SK-N-SH (cell line): ENCODE measurements around the gene CLC. TPM values are rescaled to one million over a fixed set of nuclear protein-coding genes. Genes with fewer than 3 reads are reported as not detected.
A peak's percentile ranks its signal among the peaks of the same experiment; 100 is the strongest.

ENCODE experiments used
- CTCF ChIA-PET: fragments of 300-600, 350-600 bp; formaldehyde crosslinking; extraction: SDS; loops from one replicate; lab custom pipeline; 2021; lab: Yijun Ruan, JAX
- POLR2A ChIA-PET: fragments of 350-600 bp; sonication (Branson Sonifier 250); formaldehyde crosslinking; extraction: SDS; loops from one replicate; lab custom pipeline; 2020; ENCODE audit warnings: antibody characterized with exemption, inconsistent platforms; lab: Yijun Ruan, JAX
- DNase-seq: peaks from one replicate; pipeline ENCODE4 v3.0.0; 2012
- H2AFZ ChIP-seq: fragments of 200-600 bp; sonication (generic); 2 replicates; pipeline ENCODE4 v1.8.1; 2016; ENCODE audit warnings: antibody characterized with exemption, mild to moderate bottlenecking, low read depth
- H3F3A ChIP-seq: fragments of 200-600 bp; sonication (generic); replicated peaks from 2 replicates; pipeline ENCODE3; 2016; ENCODE audit warnings: antibody characterized with exemption, mild to moderate bottlenecking; ENCODE audit not compliant: insufficient read depth
- H3K27ac ChIP-seq, 2 experiments: fragments of 200-500 bp in 1 of 2; fragments of 200-600 bp in 1 of 2; sonication (Bioruptor generic) in 1 of 2; sonication (generic), shearing (Covaris generic) in 1 of 2; 2 replicates each; pipeline versions ENCODE4 v1.5.1 to v1.6.1; 2014 to 2016; ENCODE audit warnings: low read depth in 2 of 2, inconsistent platforms in 1 of 2, low read length in 1 of 2, mild to moderate bottlenecking in 1 of 2, mixed read lengths in 1 of 2
- H3K27me3 ChIP-seq: fragments of 200-600 bp; sonication (generic), shearing (Covaris generic); 2 replicates; pipeline ENCODE4 v1.6.1; 2016; ENCODE audit warnings: mixed run types; ENCODE audit not compliant: insufficient read depth
- H3K36me3 ChIP-seq, 2 experiments: fragments of 200-500 bp in 1 of 2; fragments of 200-600 bp in 1 of 2; sonication (Bioruptor generic) in 1 of 2; sonication (generic) in 1 of 2; replicated peaks in 1 of 2; 2 replicates each; pipeline versions ENCODE3 to v1.5.1; 2014 to 2016; ENCODE audit warnings: low read length in 1 of 2, mild to moderate bottlenecking in 1 of 2; ENCODE audit not compliant: insufficient read depth in 2 of 2, control insufficient read depth in 1 of 2
- H3K4me1 ChIP-seq, 2 experiments: fragments of 200-500 bp in 1 of 2; fragments of 200-600 bp in 1 of 2; sonication (Bioruptor generic) in 1 of 2; sonication (generic), shearing (Covaris generic) in 1 of 2; 2 replicates each; pipeline versions ENCODE4 v1.5.1 to v1.6.1; 2014 to 2016; ENCODE audit warnings: low read depth in 1 of 2, low read length in 1 of 2, mixed run types in 1 of 2; ENCODE audit not compliant: insufficient read depth in 2 of 2, control insufficient read depth in 1 of 2
- H3K4me2 ChIP-seq: fragments of 200-600 bp; sonication (generic), shearing (Covaris generic); 2 replicates; pipeline ENCODE4 v1.6.1; 2017; ENCODE audit warnings: mixed run types
- H3K4me3 ChIP-seq, 2 experiments: fragments of 200-500 bp in 1 of 2; fragments of 200-600 bp in 1 of 2; sonication (Bioruptor generic) in 1 of 2; sonication (generic), shearing (Covaris generic) in 1 of 2; 2 replicates each; pipeline versions ENCODE4 v1.5.1 to v1.8.1; 2014 to 2016; ENCODE audit warnings: low read depth in 2 of 2, inconsistent platforms in 1 of 2, low read length in 1 of 2, mild to moderate bottlenecking in 1 of 2, mixed read lengths in 1 of 2, moderate library complexity in 1 of 2
- H3K79me2 ChIP-seq: fragments of 200-600 bp; sonication (generic); 2 replicates; pipeline ENCODE4 v1.8.1; 2017; ENCODE audit warnings: mild to moderate bottlenecking; ENCODE audit not compliant: insufficient read depth
- H3K9ac ChIP-seq: fragments of 200-600 bp; sonication (generic); 2 replicates; pipeline ENCODE4 v1.6.1; 2017; ENCODE audit warnings: mixed run types
- H3K9me2 ChIP-seq: fragments of 200-600 bp; sonication (generic); 2 replicates; pipeline ENCODE4 v1.6.1; 2017; ENCODE audit warnings: mixed run types
- H3K9me3 ChIP-seq: fragments of 200-600 bp; sonication (generic); 2 replicates; pipeline ENCODE4 v1.6.1; 2017; ENCODE audit warnings: mixed run types, mild to moderate bottlenecking, moderate library complexity
- H4K20me1 ChIP-seq: fragments of 200-600 bp; sonication (generic); 2 replicates; pipeline ENCODE4 v1.6.1; 2017; ENCODE audit warnings: mild to moderate bottlenecking, mixed run types; ENCODE audit not compliant: insufficient read depth
- ELF1 ChIP-seq: IDR thresholded peaks from 2 replicates; pipeline ENCODE4 v1.4.0; 2012
- EZH2phosphoT487 ChIP-seq: fragments of 200-600 bp; sonication (generic); IDR thresholded peaks from 2 replicates; pipeline ENCODE4 v1.6.1; 2017; ENCODE audit warnings: low read depth, mixed run types, mild to moderate bottlenecking, antibody characterized with exemption, moderate library complexity, borderline replicate concordance
- GABPA ChIP-seq: IDR thresholded peaks from 2 replicates; pipeline ENCODE4 v1.4.0; 2012; ENCODE audit warnings: low read depth, mild to moderate bottlenecking
- GATA2 ChIP-seq: sonication (generic); formaldehyde crosslinking; IDR thresholded peaks from 2 replicates; pipeline ENCODE4 v1.5.0; 2020; ENCODE audit warnings: mild to moderate bottlenecking, missing genetic modification reagents
- JUND ChIP-seq: IDR thresholded peaks from 2 replicates; pipeline ENCODE4 v1.4.0; 2012
- MXI1 ChIP-seq: IDR thresholded peaks from 2 replicates; pipeline ENCODE4 v1.6.1; 2012; ENCODE audit warnings: mild to moderate bottlenecking, low read depth, low read length, improper control_type of control experiment
- NRF1 ChIP-seq: IDR thresholded peaks from 2 replicates; pipeline ENCODE4 v1.6.1; 2012; ENCODE audit warnings: low read depth, mild to moderate bottlenecking, low read length
- RFX5 ChIP-seq: IDR thresholded peaks from 2 replicates; pipeline ENCODE4 v1.6.1; 2012; ENCODE audit warnings: mild to moderate bottlenecking, improper control_type of control experiment, low read length
- RXRA ChIP-seq: IDR thresholded peaks from 2 replicates; pipeline ENCODE4 v1.4.0; 2012; ENCODE audit warnings: low read depth, mild to moderate bottlenecking, borderline replicate concordance
- TAF1 ChIP-seq: IDR thresholded peaks from 2 replicates; pipeline ENCODE4 v1.6.1; 2012; ENCODE audit warnings: low read depth, mild to moderate bottlenecking, low read length, moderate library complexity, borderline replicate concordance
- TCF12 ChIP-seq: IDR thresholded peaks from 2 replicates; pipeline ENCODE4 v1.4.0; 2012
- TEAD4 ChIP-seq: IDR thresholded peaks from 2 replicates; pipeline ENCODE4 v1.4.0; 2012; ENCODE audit warnings: mild to moderate bottlenecking, borderline replicate concordance; ENCODE audit not compliant: insufficient read depth
- YY1 ChIP-seq: IDR thresholded peaks from 2 replicates; pipeline ENCODE4 v1.4.0; 2012; ENCODE audit warnings: low read depth, mild to moderate bottlenecking
- WGBS: methylation state at CpG from one replicate; pipeline ENCODE4 v1.1.6; 2017; ENCODE audit warnings: low lambda C conversion rate; 5-methylcytosine and 5-hydroxymethylcytosine counted together
- polyA plus RNA-seq, 3 experiments: library from polyadenylated mRNA; depleted of rRNA; stranded (reverse); fragments of >200 nt; gene quantifications; 2 replicates each; pipeline ENCODE4 v1.2.3, GENCODE V29; 2012
- TF ChIP-seq, protein P1 (sequence below): IDR thresholded peaks from 2 replicates; pipeline ENCODE4 v1.4.0; 2012; ENCODE audit warnings: low read depth
- TF ChIP-seq, protein P2 (sequence below): fragments of 150-350 bp; IDR thresholded peaks from 2 replicates; pipeline ENCODE4 v1.6.1; 2016; ENCODE audit warnings: mild to moderate bottlenecking, low read depth, low read length

CLC gene
- polyA plus RNA-seq, 1 of the 3 experiments (the other 2 are of a cell fraction), result not detected

DNA sequence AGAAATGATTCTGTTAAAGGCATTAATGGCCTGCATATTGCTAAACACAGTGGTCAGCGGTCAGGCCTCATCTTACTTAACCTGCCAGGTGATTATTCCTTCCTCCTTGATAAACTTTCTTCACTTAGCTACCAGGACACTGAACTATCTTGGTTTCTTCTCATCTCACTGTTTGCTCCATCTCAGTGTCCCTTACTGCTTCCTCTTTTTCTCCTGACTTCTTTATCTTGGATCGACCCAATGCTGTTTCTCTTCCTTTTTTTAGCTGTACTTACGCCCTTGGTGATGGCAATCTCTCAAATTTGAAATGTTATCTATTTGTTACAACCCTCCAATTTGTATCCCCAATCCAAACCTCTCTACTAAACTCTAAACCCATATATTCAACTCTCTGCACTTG lies 7.8 kb upstream of the CLC start:
- Histone ChIP-seq H3F3A (no peaks in the 10 kb centered on the region), H3K9me2 (no peaks in the 10 kb centered on the region), H3K36me3 (no peaks in the 10 kb centered on the region), H3K79me2 (no peaks in the 10 kb centered on the region), H3K9me3 (no peaks in the 10 kb centered on the region), H4K20me1 (no peaks in the 10 kb centered on the region), H3K27ac (no peak overlapping the region), H2AFZ (no peak overlapping the region), H3K4me1 (no peaks in the 10 kb centered on the region), H3K4me2 (no peak overlapping the region), H3K4me3 (no peak overlapping the region), H3K9ac (no peak overlapping the region), H3K27me3 (peaks cover 16% of the 10 kb centered on the region; the same call in 1 of the 2 replicates)
- DNase-seq, result no peak
- TF ChIP-seq TCF12, result no peak
- TF ChIP-seq TAF1, result no peak
- TF ChIP-seq, protein P1, sequence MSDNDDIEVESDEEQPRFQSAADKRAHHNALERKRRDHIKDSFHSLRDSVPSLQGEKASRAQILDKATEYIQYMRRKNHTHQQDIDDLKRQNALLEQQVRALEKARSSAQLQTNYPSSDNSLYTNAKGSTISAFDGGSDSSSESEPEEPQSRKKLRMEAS, result no peak
- TF ChIP-seq, protein P2, sequence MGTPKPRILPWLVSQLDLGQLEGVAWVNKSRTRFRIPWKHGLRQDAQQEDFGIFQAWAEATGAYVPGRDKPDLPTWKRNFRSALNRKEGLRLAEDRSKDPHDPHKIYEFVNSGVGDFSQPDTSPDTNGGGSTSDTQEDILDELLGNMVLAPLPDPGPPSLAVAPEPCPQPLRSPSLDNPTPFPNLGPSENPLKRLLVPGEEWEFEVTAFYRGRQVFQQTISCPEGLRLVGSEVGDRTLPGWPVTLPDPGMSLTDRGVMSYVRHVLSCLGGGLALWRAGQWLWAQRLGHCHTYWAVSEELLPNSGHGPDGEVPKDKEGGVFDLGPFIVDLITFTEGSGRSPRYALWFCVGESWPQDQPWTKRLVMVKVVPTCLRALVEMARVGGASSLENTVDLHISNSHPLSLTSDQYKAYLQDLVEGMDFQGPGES, result no peak
- TF ChIP-seq GATA2 (CRISPR knock-in tag), result no peak
- no peak for TF ChIP-seq RXRA
- TF ChIP-seq NRF1, result no peak
- TF ChIP-seq ELF1, result no peak
- no peak for TF ChIP-seq EZH2phosphoT487
- no peak for TF ChIP-seq TEAD4
- no peak for TF ChIP-seq YY1
- TF ChIP-seq GABPA, result no peak
- CTCF ChIA-PET, result no interaction called here
- WGBS, result 0% methylated on average over 3 of the region's 3 CpGs
- POLR2A ChIA-PET, result no interaction called here

DNA sequence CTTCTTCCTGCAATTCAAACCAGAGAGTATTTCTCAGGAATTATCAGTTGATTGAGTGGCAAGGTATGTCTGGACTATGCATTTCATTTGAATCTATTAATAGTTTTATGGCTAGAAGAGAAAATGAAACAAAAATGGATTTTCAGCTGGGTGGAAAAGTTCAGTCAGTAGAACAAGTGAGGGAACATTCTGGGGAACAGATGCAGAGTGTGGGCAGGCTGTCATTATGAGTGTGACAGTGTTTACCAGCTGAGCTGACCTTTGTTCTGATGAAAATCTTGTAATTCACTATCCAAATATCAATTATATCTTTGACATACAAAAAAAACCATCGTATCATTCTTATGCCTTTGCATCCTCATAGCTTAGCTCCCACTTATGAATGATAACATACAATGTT lies 2.6 kb upstream of the CLC start:
- H3K9me2 ChIP-seq, result no peaks in the 10 kb centered on the region
- TF ChIP-seq JUND (no peak), RFX5 (no peak), MXI1 (no peak), TEAD4 (no peak)
- TF ChIP-seq, protein P1, result no peak
- H3F3A ChIP-seq, result no peaks in the 10 kb centered on the region
- H3K4me3 ChIP-seq, result no peak overlapping the region
- H3K36me3 ChIP-seq, result no peaks in the 10 kb centered on the region
- no peaks in the 10 kb centered on the region for H3K4me1 ChIP-seq
- no peaks in the 10 kb centered on the region for H4K20me1 ChIP-seq
- peak overlapping the region; percentile 30; the same call in 1 of the 2 replicates for H3K4me2 ChIP-seq
- H3K27ac ChIP-seq, result no peak overlapping the region
- no peaks in the 10 kb centered on the region for H3K9me3 ChIP-seq
- H3K9ac ChIP-seq, result no peak overlapping the region
- no peak for DNase-seq
- CTCF ChIA-PET, result interaction anchor here (0.6 kb wide), 1 partner anchor 10 kb away, joined by 3 read pairs; no protein-coding TSS in a partner anchor
- peaks cover 11% of the 10 kb centered on the region; the same call in 1 of the 2 replicates for H3K27me3 ChIP-seq
- H3K79me2 ChIP-seq, result no peaks in the 10 kb centered on the region
- H2AFZ ChIP-seq, result no peak overlapping the region
- POLR2A ChIA-PET, result no interaction called here
- 23% methylated on average over 1 of the region's 1 CpG for WGBS
